Adrenal gland (tissue), 5 donors: ENCODE measurements around the gene ATP11A.

ENCODE experiments used
- CTCF ChIP-seq, 6 experiments: fragments of 450-650 bp in 4 of 6; fragments of 200-600 bp in 2 of 6; sonication (generic) in 1 of 6; IDR thresholded peaks; 1 replicate in 5 of 6; 2 replicates in 1 of 6; pipeline versions ENCODE4 v1.5.1 to v1.8.0; 2016 to 2021; ENCODE audit warnings: antibody characterized with exemption in 6 of 6, mild to moderate bottlenecking in 2 of 6, moderate library complexity in 1 of 6
- POLR2A ChIP-seq, 2 donors: fragments of 450-650 bp; IDR thresholded peaks; one replicate each; pipeline ENCODE4 v1.6.1; 2017; ENCODE audit warnings: antibody characterized with exemption in 2 of 2, mild to moderate bottlenecking in 2 of 2, moderate library complexity in 1 of 2
- donor health status: DM: no; HTN: no; CAD: no.

- TF ChIP-seq CTCF (IDR thresholded peaks at IDR 0.05) (no peak), POLR2A (IDR thresholded peaks at IDR 0.05) (no peak)
Measured at GRCh38 chr13:112807653-112808376, 118.0 kb downstream of the ATP11A start.
